HK-2 (cell line): Measurements from ENCODE around the gene SYPL1.

Source experiments
- DNase-seq: peaks from one replicate; pipeline ENCODE4 v3.0.0-alpha.2; 2018; ENCODE audit not compliant: unreplicated experiment

SYPL1 gene

GRCh38 chr7:106050002-106050745 lies 61.9 kb downstream of the SYPL1 start:
- no peak for DNase-seq

GRCh38 chr7:106049139-106049752 lies 62.9 kb downstream of the SYPL1 start:
- no peak for DNase-seq

GRCh38 chr7:106048706-106049020 lies 63.4 kb downstream of the SYPL1 start:
- DNase-seq: no peak

GRCh38 chr7:106047818-106048705 lies 64.0 kb downstream of the SYPL1 start:
- DNase-seq: no peak

GRCh38 chr7:106047184-106047583 lies 64.9 kb downstream of the SYPL1 start:
- no peak for DNase-seq

GRCh38 chr7:106045586-106045985 lies 66.5 kb downstream of the SYPL1 start:
- no peak for DNase-seq

GRCh38 chr7:106045139-106045538 lies 67.0 kb downstream of the SYPL1 start:
- no peak for DNase-seq

GRCh38 chr7:106042196-106042611 lies 69.9 kb downstream of the SYPL1 start:
- no peak for DNase-seq

GRCh38 chr7:106041140-106041717 lies 70.9 kb downstream of the SYPL1 start:
- no peak for DNase-seq
